ENCODE data around the gene ANKMY1. TPM values are rescaled to one million over a fixed set of nuclear protein-coding genes. Genes with fewer than 3 reads are reported as not detected.

Gene ANKMY1
- total RNA-seq, 2 experiments from 2014 or later = 25.7 to 26.2 TPM

GRCh38 chr2:240589375-240589774 lies 31.6 kb upstream of the ANKMY1 start:
- peaks cover 41% of the 10 kb centered on the region for H3K4me1 Mint-ChIP-seq (ENCODE audit: low read depth)
- CTCF ChIA-PET = interaction anchor here (1.3 to 1.5 kb wide), 2 partner anchors 10 to 21 kb away, joined by 3 to 6 read pairs; partner anchors contain the start of gene RNPEPL1

GRCh38 chr2:240588669-240589068 lies 30.9 kb upstream of the ANKMY1 start:
- DNase-seq = no peak
- Histone ChIP-seq H3K27me3 (ENCODE audit: control insufficient read depth in 1 of 2, insufficient read depth in 2 of 2, low read length in 2 of 2) (no peaks in the 10 kb centered on the region), H3K36me3 (ENCODE audit: insufficient read depth, low read length) (peaks cover 44% of the 10 kb centered on the region), H3K4me3 (ENCODE audit: low read length) (no peak overlapping the region), H3K9me3 (ENCODE audit: control insufficient read depth in 1 of 2, insufficient read depth in 1 of 2, low read length in 2 of 2) (no peaks in the 10 kb centered on the region), H3K4me1 (ENCODE audit: insufficient read depth, low read length) (peaks cover 48% of the 10 kb centered on the region), H3K27ac (ENCODE audit: low read depth in 1 of 2, low read length in 2 of 2) (no peak overlapping the region)
- CTCF ChIA-PET = interaction anchor here (1.3 to 3.6 kb wide), 3 partner anchors 9 to 75 kb away, joined by 3 to 22 read pairs (median 6); partner anchors contain the start of gene RNPEPL1
- intact Hi-C loops (cut with DNase I, micrococcal nuclease) = loop anchor here in 1 of 2 experiments (5.0 to 10.0 kb wide), 7 partner anchors 151 to 1099 kb away; partner anchors contain the start of genes ATG4B, DTYMK, GPC1 and MTERF4
- H3K36me3 Mint-ChIP-seq (ENCODE audit: low read depth) = peaks cover 48% of the 10 kb centered on the region
- peaks cover 41% of the 10 kb centered on the region for H3K4me1 Mint-ChIP-seq (ENCODE audit: low read depth)
- H3K4me3 Mint-ChIP-seq = peak overlapping the region; percentile 97
- POLR2A ChIA-PET = interaction anchor here (0.9 to 6.1 kb wide), 3 partner anchors 9 to 28 kb away, joined by 4 to 224 read pairs (median 104); partner anchors contain the start of genes DUSP28 and RNPEPL1
- no peak for TF ChIP-seq CTCF (IDR thresholded peaks at IDR 0.05)
- no peaks in the 10 kb centered on the region for H3K9me3 Mint-ChIP-seq
- H3K27ac Mint-ChIP-seq = peak overlapping the region; percentile 90
- ATAC-seq (ENCODE audit: poor library complexity) = no peak
- no peaks in the 10 kb centered on the region for H3K27me3 Mint-ChIP-seq

More at GRCh38 chr2:240589375-240589774, 31.6 kb upstream of the ANKMY1 start:
- Histone ChIP-seq H3K27me3 (ENCODE audit: control insufficient read depth in 1 of 2, insufficient read depth in 2 of 2, low read length in 2 of 2) (no peaks in the 10 kb centered on the region), H3K27ac (ENCODE audit: low read depth in 1 of 2, low read length in 2 of 2) (no peak overlapping the region), H3K4me1 (ENCODE audit: insufficient read depth, low read length) (peaks cover 41% of the 10 kb centered on the region), H3K36me3 (ENCODE audit: insufficient read depth, low read length) (peaks cover 51% of the 10 kb centered on the region), H3K4me3 (ENCODE audit: low read length) (no peak overlapping the region), H3K9me3 (ENCODE audit: control insufficient read depth in 1 of 2, insufficient read depth in 1 of 2, low read length in 2 of 2) (no peaks in the 10 kb centered on the region)
- no peak for DNase-seq
- Mint-ChIP-seq H3K9me3 (no peaks in the 10 kb centered on the region), H3K27ac (no peak overlapping the region), H3K27me3 (no peaks in the 10 kb centered on the region), H3K4me3 (peak overlapping the region; percentile 97), H3K36me3 (ENCODE audit: low read depth) (peaks cover 49% of the 10 kb centered on the region)
- no peak for ATAC-seq (ENCODE audit: poor library complexity)
- intact Hi-C loops (cut with DNase I, micrococcal nuclease) = loop anchor here in 1 of 2 experiments (5.0 to 10.0 kb wide), 7 partner anchors 152 to 1098 kb away; partner anchors contain the start of genes ATG4B, DTYMK, GPC1 and MTERF4
- POLR2A ChIA-PET = interaction anchor here (0.9 to 6.1 kb wide), 2 partner anchors 9 to 23 kb away, joined by 4 to 224 read pairs; partner anchors contain the start of gene RNPEPL1
- no peak for TF ChIP-seq CTCF (IDR thresholded peaks at IDR 0.05)

- ATAC-seq (ENCODE audit: poor library complexity) (no peak), DNase-seq (no peak)
- Histone ChIP-seq H3K9me3 (ENCODE audit: control insufficient read depth in 1 of 2, insufficient read depth in 1 of 2, low read length in 2 of 2) (no peaks in the 10 kb centered on the region), H3K4me1 (ENCODE audit: insufficient read depth, low read length) (peaks cover 52% of the 10 kb centered on the region), H3K4me3 (ENCODE audit: low read length) (peak overlapping the region; percentile 65), H3K36me3 (ENCODE audit: insufficient read depth, low read length) (peaks cover 40% of the 10 kb centered on the region), H3K27ac (ENCODE audit: low read depth in 1 of 2, low read length in 2 of 2) (no peak overlapping the region), H3K27me3 (ENCODE audit: control insufficient read depth in 1 of 2, insufficient read depth in 2 of 2, low read length in 2 of 2) (no peaks in the 10 kb centered on the region)
- Mint-ChIP-seq H3K4me3 (peak overlapping the region; percentile 97), H3K36me3 (ENCODE audit: low read depth) (peaks cover 48% of the 10 kb centered on the region), H3K27ac (peak overlapping the region; percentile 90), H3K9me3 (no peaks in the 10 kb centered on the region), H3K4me1 (ENCODE audit: low read depth) (peaks cover 41% of the 10 kb centered on the region), H3K27me3 (no peaks in the 10 kb centered on the region)
- no peak for TF ChIP-seq CTCF (IDR thresholded peaks at IDR 0.05)
- POLR2A ChIA-PET = interaction anchor here (3.0 to 6.1 kb wide), 3 partner anchors 11 to 27 kb away, joined by 16 to 224 read pairs (median 104); partner anchors contain the start of genes DUSP28 and RNPEPL1
- intact Hi-C loops (cut with DNase I, micrococcal nuclease) = loop anchor here in 1 of 2 experiments (5.0 to 10.0 kb wide), 7 partner anchors 151 to 1099 kb away; partner anchors contain the start of genes ATG4B, DTYMK, GPC1 and MTERF4
- CTCF ChIA-PET = interaction anchor here (1.3 to 3.6 kb wide), 5 partner anchors 8 to 74 kb away, joined by 3 to 40 read pairs (median 10); partner anchors contain the start of gene RNPEPL1
Observed at GRCh38 chr2:240588006-240588655, 30.3 kb upstream of the ANKMY1 start.
